Endothelial cell of hepatic sinusoid (primary cell): ENCODE measurements around the gene KCNK3.
"Not testable (repeated sequence)": the region's sequence is repeated elsewhere in the genome, so short reads cannot be mapped to it uniquely, and the experiment has no call there.

ENCODE experiments used
- in situ Hi-C: cut with HindIII; loops from 2 replicates; pipeline ENCODE4 v1.10.0; 2017; ENCODE audit warnings: low sequenced_read_pairs

KCNK3 gene

GRCh38 chr2:26692279-26692896 is at the start of gene KCNK3:
KCNK3 (plus strand) TSS chr2:26692722; CDS start chr2:26692876, 154 bp downstream.
- in situ Hi-C loops, result no loop called here

- in situ Hi-C loops, result no loop called here
These were observed 48.2 kb upstream of the KCNK3 start for GRCh38 chr2:26644188-26644835.

DNA sequence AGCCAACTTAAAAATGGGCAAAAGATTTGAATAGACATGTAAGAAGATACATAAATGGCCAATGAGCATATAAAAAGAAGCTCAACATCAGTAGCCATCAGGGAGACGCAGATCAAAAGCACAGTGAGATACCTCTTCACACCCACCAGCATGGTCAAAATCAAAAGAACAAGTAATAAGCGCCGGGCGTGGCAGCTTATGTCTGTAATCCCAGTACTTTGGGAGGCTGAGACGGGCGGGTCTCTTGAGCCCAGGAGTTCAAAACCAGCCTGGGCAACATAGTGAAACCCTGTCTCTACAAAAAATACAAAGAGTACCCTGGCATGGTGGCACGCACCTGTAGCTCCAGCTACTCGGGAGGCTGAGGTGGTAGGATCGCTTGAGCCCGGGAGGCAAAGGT is 46.8 kb upstream of the KCNK3 start:
- in situ Hi-C loops, result no loop called here

- in situ Hi-C loops, result no loop called here
These were observed 45.4 kb upstream of the KCNK3 start for GRCh38 chr2:26646986-26647672.

- in situ Hi-C loops, result no loop called here
These were observed 44.5 kb upstream of the KCNK3 start for GRCh38 chr2:26647981-26648380.

- in situ Hi-C loops, result no loop called here
These were observed 44.0 kb upstream of the KCNK3 start for GRCh38 chr2:26648516-26648915.

GRCh38 chr2:26649322-26649721 is 43.2 kb upstream of the KCNK3 start:
- in situ Hi-C loops, result no loop called here

DNA sequence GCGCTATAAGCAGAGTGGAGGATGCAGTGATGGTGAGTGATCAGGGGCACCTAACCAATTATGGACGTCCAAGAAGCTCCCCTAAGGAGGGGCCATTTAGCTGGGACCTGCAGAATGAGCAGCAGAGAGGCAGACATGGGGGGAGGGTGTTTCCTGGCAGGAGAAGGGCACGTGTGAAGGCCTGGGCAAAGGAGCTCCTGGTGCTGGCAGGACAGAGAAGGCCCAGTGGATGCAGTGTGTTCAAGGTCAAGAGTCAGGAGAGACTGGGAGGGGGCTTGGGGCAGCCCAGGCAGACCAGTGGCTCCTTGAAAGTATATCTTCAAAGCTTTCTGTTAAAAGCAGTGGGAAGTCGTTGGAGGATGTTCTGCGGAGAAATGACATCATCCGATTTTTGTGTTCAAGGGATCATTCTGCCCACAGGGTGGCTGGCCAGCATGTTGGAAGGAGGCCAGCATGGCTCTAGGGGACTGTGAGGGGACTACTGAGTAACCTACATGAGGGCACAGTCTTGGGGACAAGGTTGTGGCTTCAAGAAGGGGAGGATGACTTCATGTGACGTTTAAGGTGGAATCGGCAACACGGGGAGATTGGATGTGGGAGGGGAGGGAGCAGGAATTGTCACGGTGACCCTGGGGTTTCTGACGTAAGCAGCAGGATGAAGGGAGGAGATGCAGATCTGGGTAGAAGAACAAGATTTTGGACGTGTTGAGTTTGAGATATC is 42.4 kb upstream of the KCNK3 start:
- in situ Hi-C loops, result no loop called here

DNA sequence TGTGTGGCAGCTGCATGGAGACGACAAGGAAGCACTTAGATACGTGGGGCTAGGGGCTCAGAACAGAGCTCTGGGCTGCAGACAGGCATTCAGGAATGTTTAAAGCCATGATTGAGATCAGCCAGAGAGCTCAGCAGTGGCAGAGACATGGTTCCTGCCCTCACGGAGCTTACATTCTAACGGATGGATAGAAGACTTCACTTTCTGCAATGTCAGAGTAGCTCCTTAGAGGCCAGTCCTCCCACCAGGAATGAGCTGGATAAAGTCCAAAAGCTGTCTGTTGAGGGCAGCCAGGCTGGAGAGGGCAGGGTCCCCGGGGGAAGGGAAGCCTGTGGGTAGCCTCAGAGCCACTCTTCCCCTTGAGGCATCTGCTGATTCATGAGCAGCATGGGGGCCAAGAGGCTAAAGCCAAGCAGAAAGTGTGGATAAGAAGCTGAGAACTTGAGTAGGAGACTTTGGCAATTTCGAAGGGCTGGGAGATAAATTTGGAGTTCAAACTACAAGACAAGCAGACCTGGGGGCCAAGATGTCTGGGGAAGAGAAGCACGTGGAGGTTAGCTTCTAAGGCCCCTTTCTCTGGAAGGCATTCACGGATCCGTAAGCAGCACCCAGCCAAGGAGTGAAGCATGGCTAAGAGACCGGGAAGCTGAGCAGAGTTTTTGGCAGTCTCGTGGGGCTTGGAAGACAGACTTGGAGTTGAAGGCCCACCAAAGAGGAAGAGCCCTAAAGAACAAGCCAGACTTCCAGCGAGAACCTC is 41.6 kb upstream of the KCNK3 start:
- in situ Hi-C loops, result no loop called here

DNA sequence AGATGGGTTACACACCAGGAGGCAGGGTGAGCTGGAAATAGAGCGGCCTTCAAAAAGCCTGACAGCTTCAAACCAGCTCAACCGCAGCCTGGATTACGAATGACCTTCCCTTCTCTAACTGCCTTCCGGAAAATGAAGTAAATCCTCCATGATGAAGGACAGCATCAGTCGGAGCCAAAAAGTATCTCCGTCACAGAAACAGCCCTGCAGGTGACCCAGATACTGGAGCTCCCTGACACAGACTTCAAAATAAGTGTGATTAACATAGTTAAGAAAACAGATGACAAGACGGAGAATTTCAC is 41.1 kb upstream of the KCNK3 start:
- in situ Hi-C loops, result no loop called here

DNA sequence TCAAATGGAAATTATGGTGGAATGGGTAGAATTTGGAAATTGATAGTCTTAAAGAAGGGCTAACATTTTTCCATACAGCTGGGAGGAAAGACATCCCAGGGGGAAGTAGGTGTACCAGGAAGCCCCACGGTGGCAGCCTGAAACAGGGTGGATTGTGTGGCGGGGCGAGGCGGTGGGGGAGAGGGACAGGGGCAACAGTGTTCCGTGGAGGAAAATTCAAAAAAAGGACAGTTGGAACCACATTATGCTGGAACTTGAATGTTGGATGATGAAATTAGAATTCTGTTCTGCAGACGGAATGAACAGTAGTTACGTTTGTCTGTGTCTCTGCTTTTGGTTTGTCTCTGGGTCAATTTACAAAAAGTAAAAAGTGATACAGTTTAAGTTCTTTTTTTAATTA is 40.7 kb upstream of the KCNK3 start:
- in situ Hi-C loops, result no loop called here

DNA sequence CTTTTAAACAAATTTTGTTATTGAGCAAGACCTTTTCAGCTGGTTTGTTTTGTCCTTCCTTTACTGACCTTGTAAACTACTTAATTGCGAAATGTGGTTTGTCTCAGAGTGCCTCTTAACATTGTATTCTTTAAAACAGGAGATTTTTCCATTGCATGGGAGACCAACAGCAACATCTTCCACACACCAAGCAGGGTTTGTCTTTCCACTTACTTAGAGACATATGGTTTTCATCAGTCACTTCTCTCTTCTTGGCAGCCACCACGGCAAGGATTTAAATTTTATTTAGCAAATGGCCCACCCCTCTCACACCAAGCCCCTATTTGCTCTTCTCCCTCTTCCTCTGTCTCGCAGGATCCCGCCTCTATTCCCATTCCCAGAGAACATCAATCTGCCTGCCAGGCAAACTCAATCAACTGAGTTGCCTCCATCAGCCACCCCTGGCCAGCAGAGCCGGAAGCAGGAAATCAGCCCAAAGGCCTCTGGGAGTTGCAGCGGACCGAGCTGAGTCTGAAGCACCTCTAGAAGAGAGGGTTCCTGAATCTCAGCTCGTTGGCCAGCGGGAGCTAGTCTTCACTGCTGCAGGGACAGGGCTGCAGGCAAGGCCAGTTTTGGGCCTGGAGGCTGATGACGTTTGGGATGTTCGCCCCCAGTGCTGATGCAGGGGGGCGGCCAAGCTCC is 40.0 kb upstream of the KCNK3 start:
- in situ Hi-C loops, result no loop called here

DNA sequence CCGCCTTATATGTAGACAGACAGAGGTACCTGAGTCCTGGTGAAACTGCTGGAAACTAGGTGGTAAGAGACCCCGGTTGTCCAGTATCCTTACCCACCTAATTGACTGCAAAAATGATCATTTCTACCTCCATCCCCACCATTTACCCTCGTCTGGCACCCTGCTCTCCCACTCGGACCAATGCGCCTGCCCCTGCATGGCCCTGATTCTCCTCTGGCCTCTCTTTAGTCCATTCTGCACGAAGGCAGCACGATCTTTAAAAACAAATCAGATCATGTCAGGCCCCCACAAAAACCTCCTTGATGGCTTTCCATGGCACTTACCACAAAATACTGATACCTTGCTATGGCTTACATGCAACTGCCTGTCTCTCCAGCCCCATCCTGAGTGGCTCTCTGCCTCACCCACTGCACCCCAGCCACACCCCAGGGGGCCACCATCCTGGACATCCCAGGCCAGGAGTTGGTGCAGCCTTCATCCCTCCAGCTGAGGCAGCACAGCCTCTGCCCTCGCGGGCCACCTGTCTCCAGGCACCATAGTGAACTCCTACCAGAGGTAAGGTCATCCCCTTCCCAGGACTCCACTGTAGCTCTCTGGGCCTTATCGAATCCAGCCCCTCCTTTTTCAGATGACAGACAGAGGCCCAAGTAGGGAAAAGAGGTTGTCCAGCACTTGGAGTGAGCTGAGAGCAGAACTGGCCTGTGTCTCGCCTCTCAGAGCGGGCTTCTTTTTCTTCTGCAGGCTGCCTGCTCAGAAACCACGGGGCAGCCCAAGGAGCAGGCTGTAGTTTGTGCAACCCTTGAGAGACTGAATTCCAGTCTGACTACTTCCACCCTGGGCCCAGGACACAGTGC is 39.1 kb upstream of the KCNK3 start:
- in situ Hi-C loops, result no loop called here

DNA sequence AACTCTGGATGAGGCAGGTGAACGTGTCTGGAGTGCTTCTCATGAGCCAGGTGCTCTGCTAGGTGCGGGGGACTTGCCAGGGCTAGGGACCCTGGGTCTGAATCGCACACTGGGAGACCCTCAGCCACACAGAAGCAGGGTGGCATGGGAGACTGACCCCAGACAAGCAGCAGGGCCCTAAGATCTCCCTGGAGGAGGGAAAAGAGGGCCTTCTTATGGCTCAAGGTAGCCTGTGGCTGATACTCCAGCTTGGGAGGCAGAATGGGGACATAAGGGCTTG is 38.5 kb upstream of the KCNK3 start:
- in situ Hi-C loops, result no loop called here

- in situ Hi-C loops, result not testable (repeated sequence)
These were observed 37.4 kb upstream of the KCNK3 start for GRCh38 chr2:26655120-26655519.

DNA sequence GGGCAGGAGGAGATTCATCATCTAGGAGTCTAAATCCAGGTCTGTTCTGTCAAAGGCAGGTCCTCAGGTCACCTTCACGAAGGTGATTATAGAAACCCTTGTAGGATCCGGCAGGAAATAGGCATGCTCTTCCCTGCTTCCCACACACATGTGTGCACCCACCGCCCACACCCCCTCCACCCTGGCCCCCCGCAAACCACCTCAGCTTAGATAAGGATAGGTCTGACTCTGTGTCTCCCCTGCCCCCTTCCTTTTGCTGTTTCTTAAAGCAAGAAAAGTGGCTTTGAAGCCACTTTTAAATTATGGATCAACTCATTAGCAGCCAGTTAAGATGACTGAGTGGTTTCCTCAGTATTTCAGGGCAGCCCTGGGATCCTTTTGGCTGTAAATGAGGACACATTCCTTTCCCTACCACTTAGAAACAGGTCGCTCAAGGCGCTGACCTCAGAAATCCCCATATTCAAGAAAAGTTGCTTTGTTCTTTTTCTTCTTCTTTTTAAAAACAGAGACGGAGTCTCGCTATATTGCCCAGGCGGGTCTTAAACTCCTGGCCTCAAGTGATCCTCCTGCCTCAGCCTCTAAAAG is 36.8 kb upstream of the KCNK3 start:
- in situ Hi-C loops, result no loop called here

GRCh38 chr2:26657265-26657664 is 35.3 kb upstream of the KCNK3 start:
- in situ Hi-C loops, result no loop called here

DNA sequence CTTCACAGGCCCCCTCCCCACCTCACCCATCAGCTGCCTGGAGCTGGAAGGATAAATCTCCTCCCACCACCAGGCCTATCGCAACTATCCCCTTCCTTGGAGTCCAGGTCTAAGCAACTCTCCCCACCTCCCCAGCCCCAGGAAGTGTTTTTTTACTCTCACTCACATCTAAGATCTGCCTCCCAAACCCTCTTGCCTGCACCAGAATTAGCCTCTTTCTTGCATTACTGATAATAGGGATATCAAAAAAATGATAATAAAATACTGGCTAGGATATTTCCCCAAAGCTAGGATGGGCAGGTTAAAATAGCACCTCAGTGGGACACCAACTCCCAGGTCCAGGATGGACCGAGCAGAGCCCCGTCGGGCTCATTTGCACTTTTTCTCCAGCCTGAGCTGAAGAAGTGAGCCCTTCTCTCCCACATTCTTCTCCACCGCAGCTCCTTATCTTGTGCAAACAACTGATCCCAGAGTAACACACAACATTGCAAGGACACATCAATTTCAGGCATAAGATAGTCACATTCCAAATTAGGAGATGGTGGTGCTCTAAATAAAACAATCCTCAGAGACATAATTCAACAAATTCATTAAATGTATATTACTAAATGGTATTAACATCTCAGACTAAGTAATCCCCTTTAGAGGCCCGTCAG is 33.7 kb upstream of the KCNK3 start:
- in situ Hi-C loops, result no loop called here

- in situ Hi-C loops, result no loop called here
These were observed 32.1 kb upstream of the KCNK3 start for GRCh38 chr2:26660363-26660962.
